Psoas muscle (tissue), 8 donors: ENCODE measurements around the gene SLC7A6. TPM values are rescaled to one million over a fixed set of nuclear protein-coding genes. Genes with fewer than 3 reads are reported as not detected.

ENCODE experiments used
- ATAC-seq, 4 donors: fragments of 200-7000 bp; cut with Tn5 transposase; one replicate each; pipeline ENCODE4 v1.9.1; 2020; ENCODE audit warnings: moderate library complexity in 3 of 4, mild to moderate bottlenecking in 2 of 4
- DNase-seq, 2 donors: peaks; one replicate each; pipeline ENCODE4 v3.0.0-alpha.2; 2020
- H3K27ac ChIP-seq: fragments of 200-600 bp; one replicate; pipeline ENCODE4 v1.8.0; 2022
- H3K27me3 ChIP-seq, 3 donors: fragments of 200-600 bp in 1 of 3; one replicate each; pipeline versions ENCODE4 v1.6.1 to v1.8.0; 2013 to 2022; ENCODE audit warnings: low read length in 2 of 3, mild to moderate bottlenecking in 2 of 3, moderate library complexity in 1 of 3; ENCODE audit not compliant: insufficient read depth in 3 of 3
- H3K36me3 ChIP-seq, 2 donors: fragments of 200-600 bp in 1 of 2; one replicate each; pipeline versions ENCODE4 v1.6.1 to v1.8.0; 2013 to 2022; ENCODE audit warnings: low read depth in 1 of 2, mild to moderate bottlenecking in 1 of 2, moderate library complexity in 1 of 2; ENCODE audit not compliant: insufficient read depth in 1 of 2
- H3K4me1 ChIP-seq: fragments of 200-600 bp; one replicate; pipeline ENCODE4 v1.8.0; 2022
- H3K4me3 ChIP-seq: fragments of 200-600 bp; one replicate; pipeline ENCODE4 v1.8.0; 2022; ENCODE audit warnings: mild to moderate bottlenecking
- H3K9me3 ChIP-seq: fragments of 200-600 bp; one replicate; pipeline ENCODE4 v1.8.0; 2022
- WGBS, 3 donors: extraction: QIAGEN DNeasy Blood & Tissue Kit; methylation state at CpG; one replicate each; pipeline versions ENCODE4 v1.1.6 to v1.1.7; 2013; 5-methylcytosine and 5-hydroxymethylcytosine counted together
- intact Hi-C, 2 donors: fragments of 100-400 bp; cut with DNase I; formaldehyde crosslinking; loops; one replicate each; pipeline versions ENCODE4 v1.11.0 to v1.14.2; 2022
- polyA plus RNA-seq, 3 donors: library from polyadenylated mRNA; stranded (reverse); fragments of 200-250 nt; gene quantifications; one replicate each; pipeline ENCODE4 v1.2.3, GENCODE V29; 2013
- total RNA-seq, 4 donors: library from RNA; stranded (reverse); fragmentation: NEBNext Ultra II Directional in 2 of 4; extraction: Animal tissue kit (Norgen Biotek cat#: 25700) in 2 of 4; gene quantifications; one replicate each; pipeline versions ENCODE4 v1.2.1 to v1.2.4, GENCODE V29; 2021 to 2023
- TF ChIP-seq, protein P1 (sequence below): fragments of 200-600 bp; IDR thresholded peaks from one replicate; pipeline ENCODE4 v1.8.0; 2022; ENCODE audit warnings: antibody characterized with exemption
- donor health status: healthy with polysubstance abuse.
- donor health status: DM: no; HTN: no; CAD: no; lungs with moderate emphysema.
- donor health status: Bipolar disorder and iron deficiency.
- donor health status: healthy.
- donor health status: DM: yes; HTN: yes; CAD: no.
- donor health status: DM: no; HTN: no; CAD: no.
- donor health status: DM: no; HTN: no; CAD: no.
- donor health status: DM: yes; HTN: yes; CAD: no.

SLC7A6 gene
- total and polyA plus RNA-seq, 7 donors, result 9.2 to 217 (median 48.7) TPM

DNA sequence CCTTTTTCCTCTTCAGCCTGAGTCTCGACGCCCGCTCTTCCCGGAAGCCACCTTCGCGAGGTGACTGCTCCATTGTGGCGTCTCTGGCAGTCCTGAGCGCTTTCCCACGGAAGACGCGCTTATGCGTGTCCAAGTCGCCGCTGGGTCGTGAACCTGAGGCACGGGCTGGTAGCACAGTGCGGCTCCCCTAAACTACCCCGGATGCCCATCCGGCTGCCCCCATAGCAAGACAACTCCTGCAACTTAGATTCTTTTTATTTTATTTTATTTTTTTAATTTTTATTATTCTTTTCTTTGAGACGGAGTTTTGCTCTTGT is 26.3 kb upstream of the SLC7A6 start:
- ATAC-seq, result no peak
- Histone ChIP-seq H3K27ac (peak overlapping the region; percentile 90), H3K4me1 (peaks cover 11% of the 10 kb centered on the region), H3K9me3 (no peaks in the 10 kb centered on the region), H3K36me3 (no peaks in the 10 kb centered on the region), H3K4me3 (peak overlapping the region; percentile 71), H3K27me3 (no peaks in the 10 kb centered on the region)
- DNase-seq, result no peak
- WGBS, 3 donors, result 18 to 23% (median 22%) methylated on average over 20 of the region's 20 CpGs
- TF ChIP-seq, protein P1, sequence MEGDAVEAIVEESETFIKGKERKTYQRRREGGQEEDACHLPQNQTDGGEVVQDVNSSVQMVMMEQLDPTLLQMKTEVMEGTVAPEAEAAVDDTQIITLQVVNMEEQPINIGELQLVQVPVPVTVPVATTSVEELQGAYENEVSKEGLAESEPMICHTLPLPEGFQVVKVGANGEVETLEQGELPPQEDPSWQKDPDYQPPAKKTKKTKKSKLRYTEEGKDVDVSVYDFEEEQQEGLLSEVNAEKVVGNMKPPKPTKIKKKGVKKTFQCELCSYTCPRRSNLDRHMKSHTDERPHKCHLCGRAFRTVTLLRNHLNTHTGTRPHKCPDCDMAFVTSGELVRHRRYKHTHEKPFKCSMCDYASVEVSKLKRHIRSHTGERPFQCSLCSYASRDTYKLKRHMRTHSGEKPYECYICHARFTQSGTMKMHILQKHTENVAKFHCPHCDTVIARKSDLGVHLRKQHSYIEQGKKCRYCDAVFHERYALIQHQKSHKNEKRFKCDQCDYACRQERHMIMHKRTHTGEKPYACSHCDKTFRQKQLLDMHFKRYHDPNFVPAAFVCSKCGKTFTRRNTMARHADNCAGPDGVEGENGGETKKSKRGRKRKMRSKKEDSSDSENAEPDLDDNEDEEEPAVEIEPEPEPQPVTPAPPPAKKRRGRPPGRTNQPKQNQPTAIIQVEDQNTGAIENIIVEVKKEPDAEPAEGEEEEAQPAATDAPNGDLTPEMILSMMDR, result no peak
- intact Hi-C loops, result loop anchor here in 1 of 2 donors (10.0 kb wide), 2 partner anchors 353 to 393 kb away; partner anchors contain the start of genes CENPT, NRN1L, NUTF2 and THAP11

DNA sequence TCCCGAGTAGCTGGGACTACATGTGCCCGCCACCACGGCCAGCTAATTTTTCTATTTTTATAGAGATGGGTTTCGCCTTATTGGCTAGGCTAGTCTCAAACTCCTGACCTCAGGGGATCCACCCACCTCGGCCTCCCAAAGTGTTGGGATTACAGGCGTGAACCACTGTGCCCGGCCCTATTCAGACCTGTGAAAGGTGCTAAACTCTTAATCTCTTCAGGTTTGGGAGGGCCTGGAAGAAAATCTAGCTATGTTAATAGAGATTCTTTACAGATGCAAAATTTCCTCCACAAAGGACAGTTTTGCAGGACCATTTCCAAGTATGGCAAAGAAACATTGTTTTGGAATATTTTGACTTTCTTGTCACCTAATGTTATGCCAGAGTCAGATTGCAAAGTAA is 22.2 kb upstream of the SLC7A6 start:
- Histone ChIP-seq H3K9me3 (no peaks in the 10 kb centered on the region), H3K4me1 (peaks cover 29% of the 10 kb centered on the region), H3K27ac (no peak overlapping the region), H3K4me3 (no peak overlapping the region), H3K36me3 (no peaks in the 10 kb centered on the region), H3K27me3 (no peaks in the 10 kb centered on the region)
- no peak for DNase-seq
- whole genome bisulfite sequencing, 3 donors, result 79 to 89% (median 86%) methylated on average over 7 of the region's 7 CpGs
- TF ChIP-seq, protein P1, result no peak
- no peak for ATAC-seq
- intact Hi-C loops, result no loop called here

DNA sequence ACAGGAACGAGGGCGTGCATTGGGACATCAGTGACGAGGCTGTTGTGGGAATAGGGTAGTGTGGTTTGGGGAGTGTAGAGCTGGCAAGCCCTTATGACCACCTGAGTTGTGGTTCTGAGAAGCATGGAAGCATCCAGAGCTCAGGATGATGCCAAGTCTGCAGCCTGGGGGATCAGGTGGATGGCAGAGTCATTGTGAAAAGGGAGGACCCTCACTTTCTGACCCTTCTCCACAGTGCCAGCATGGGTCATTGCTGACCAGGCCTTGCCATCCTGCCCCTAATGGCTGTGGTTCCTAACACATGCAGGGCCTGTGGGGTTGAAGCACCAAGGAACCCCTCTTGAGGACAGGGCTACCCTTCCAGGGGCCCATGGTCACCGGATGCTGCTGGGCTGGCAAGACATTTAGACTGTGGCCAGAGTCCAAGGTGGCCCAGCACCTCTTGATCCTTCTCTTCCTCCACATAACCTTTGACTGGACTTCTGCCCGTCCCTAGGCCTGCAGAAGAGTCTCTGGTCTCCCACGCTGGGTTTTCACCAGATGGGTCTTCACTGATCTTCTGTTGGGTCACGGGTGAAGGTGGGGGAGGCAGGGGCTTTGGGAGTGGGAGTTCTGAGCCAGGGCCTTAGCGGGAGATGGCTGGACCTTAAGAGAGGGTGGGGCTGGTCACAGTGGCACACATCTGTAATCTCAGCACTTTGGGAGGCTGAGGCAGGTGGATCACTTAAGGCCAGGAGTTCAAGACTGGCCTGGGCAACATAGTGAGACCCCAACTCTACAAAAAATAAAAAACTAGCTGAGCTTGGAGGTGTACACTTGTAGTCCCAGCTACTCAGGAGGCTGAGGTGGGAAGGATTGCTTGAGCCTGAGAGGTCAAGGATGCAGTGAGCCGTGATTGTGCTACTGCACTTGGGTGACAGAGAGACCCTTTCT is 21.1 kb upstream of the SLC7A6 start:
- H3K36me3 ChIP-seq, result no peaks in the 10 kb centered on the region
- H3K4me1 ChIP-seq, result peaks cover 36% of the 10 kb centered on the region
- intact Hi-C loops, result no loop called here
- TF ChIP-seq, protein P1, result no peak
- H3K4me3 ChIP-seq, result no peak overlapping the region
- H3K27ac ChIP-seq, result no peak overlapping the region
- DNase-seq (peak in 1 of 2 donors; percentile 36), ATAC-seq (no peak)
- H3K27me3 ChIP-seq, result no peaks in the 10 kb centered on the region
- WGBS, 3 donors, result 77 to 81% (median 77%) methylated on average over 9 of the region's 9 CpGs
- no peaks in the 10 kb centered on the region for H3K9me3 ChIP-seq

DNA sequence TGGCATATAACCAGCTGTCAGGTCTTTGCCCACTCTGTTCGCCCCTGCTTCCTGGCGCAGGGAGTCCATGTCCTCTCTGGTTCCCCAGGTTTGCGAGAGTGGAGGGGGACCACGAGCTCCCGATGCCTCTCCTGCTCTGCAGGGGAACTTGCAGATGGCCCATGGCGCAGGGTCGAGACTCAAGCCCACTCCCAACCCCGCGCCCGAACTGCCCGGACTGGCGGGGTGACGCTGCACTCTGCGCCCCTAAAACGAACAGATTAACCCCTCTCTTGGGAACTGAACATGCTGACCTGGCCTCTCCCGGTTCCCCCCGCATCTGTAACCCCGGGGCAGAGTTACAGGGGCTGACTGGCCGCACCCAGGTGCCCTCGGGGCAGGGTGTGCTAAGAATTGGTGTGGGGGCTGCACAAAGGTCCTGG is 19.8 kb upstream of the SLC7A6 start:
- ATAC-seq (no peak), DNase-seq (peak in 1 of 2 donors; percentile 60)
- TF ChIP-seq, protein P1, result no peak
- no peaks in the 10 kb centered on the region for H3K27me3 ChIP-seq
- 3 to 8% (median 6%) methylated on average over 20 of the region's 20 CpGs for WGBS, 3 donors
- H3K4me3 ChIP-seq, result peak overlapping the region; percentile 85
- H3K27ac ChIP-seq, result peak overlapping the region; percentile 92
- intact Hi-C loops, result no loop called here
- peaks cover 0 to 8% of the 10 kb centered on the region in 2 donors for H3K36me3 ChIP-seq
- no peaks in the 10 kb centered on the region for H3K9me3 ChIP-seq
- peaks cover 49% of the 10 kb centered on the region for H3K4me1 ChIP-seq
